HG02571 (cell line): ENCODE measurements around the gene SYNGR4.

Experiments used
- ATAC-seq: cut with Tn5 transposase; IDR thresholded peaks from one replicate; pipeline ENCODE4 v1.9.1; 2021; ENCODE audit warnings: mild to moderate bottlenecking, moderate library complexity; ENCODE audit not compliant: unreplicated experiment

The SYNGR4 gene

GRCh38 chr19:48395499-48395898 is 31.3 kb downstream of the SYNGR4 start:
- ATAC-seq, result no peak

DNA sequence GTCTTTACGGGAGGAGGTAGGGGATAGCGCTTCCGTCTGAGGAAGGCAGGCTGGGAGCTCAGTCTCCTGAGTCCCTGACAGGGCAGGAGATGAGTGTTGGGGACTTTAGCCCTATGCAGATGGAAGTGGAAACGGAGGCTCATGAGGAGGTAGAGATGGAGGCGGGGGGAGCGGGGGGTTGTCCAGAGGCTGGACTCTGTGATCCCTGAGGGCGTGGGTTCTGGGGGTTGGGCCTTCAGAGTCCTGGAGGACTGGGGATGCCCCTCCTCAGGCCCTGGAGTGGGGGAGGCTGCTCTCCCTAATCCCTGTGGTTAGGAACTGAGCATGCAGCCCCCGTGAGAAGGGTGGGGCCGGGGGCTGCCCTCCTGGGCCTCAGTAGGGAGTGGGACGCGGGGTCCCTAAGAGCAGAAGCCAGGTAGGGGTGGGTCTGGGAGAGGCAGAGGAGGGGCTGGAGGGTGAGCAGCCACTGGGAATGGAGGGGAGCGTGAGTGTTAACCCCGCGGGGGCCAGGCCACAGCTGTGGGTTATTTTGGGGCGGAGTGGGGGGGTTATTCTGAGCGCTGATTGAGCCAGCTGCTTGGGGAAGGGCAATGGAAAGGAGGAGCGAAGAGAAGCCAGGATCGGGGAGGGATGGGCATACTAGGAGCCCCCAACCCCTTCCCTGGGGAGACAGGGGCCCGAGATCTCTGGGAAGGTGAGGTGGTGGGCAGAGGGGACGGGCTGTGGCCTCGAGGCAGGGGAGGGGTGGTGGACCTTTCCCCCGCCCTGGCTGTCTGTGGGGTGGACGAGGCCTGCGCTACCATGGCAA is 32.1 kb downstream of the SYNGR4 start:
- ATAC-seq, result no peak

- no peak for ATAC-seq
These were observed 32.6 kb downstream of the SYNGR4 start for GRCh38 chr19:48396824-48397176.

GRCh38 chr19:48397263-48398101 is 33.3 kb downstream of the SYNGR4 start:
- no peak for ATAC-seq

- no peak for ATAC-seq
These were observed 33.9 kb downstream of the SYNGR4 start for GRCh38 chr19:48398102-48398374.

- peak; percentile 41 for ATAC-seq
These were observed 34.4 kb downstream of the SYNGR4 start for GRCh38 chr19:48398375-48399235.

GRCh38 chr19:48400018-48400742 is 36.0 kb downstream of the SYNGR4 start:
- ATAC-seq, result no peak

DNA sequence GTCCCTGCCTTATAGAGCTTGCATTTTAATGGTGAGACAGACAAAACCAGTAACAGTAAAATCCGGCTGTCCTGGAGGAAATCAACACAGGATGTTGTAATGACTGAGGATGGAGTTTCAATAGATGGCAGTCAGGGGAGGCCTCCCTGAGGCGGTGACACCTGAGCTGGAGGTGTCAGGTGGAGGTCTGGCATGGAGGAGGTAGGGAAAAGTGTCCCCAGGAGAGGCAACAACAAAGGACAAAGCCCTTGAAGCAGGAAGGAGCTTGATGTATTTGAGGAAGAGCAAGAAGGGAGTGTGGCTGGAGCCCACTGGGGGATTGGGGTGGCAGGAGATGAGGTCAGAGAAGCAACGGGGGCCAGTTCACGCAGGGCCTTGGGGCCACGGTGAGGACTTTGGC is 37.1 kb downstream of the SYNGR4 start:
- no peak for ATAC-seq

- no peak for ATAC-seq
These were observed 39.4 kb downstream of the SYNGR4 start for GRCh38 chr19:48403606-48404005.

- no peak for ATAC-seq
These were observed 41.0 kb downstream of the SYNGR4 start for GRCh38 chr19:48405010-48405659.

DNA sequence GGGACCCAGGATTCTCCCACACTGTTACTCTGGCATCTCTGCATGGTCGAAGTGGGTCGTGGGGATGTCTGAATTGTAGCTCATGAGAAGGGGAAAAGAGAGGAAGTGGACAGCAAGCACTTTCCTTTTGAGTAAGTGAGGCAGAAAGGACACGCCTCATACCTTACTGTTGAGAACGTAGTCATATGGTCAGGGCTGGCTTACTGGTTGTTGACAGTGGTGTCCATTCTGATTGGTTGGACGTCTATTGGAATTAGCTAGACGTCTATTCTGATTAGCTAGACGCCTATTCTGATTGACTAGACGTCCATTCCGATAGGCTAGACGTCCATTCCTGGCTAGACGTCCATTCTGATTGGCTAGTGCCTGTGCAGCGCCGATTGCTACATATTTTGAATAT is 41.7 kb downstream of the SYNGR4 start:
- no peak for ATAC-seq

GRCh38 chr19:48413879-48414587 is 49.9 kb downstream of the SYNGR4 start:
- no peak for ATAC-seq

GRCh38 chr19:48415395-48415794 is 51.2 kb downstream of the SYNGR4 start:
- no peak for ATAC-seq

GRCh38 chr19:48415806-48416221 is 51.6 kb downstream of the SYNGR4 start:
- ATAC-seq, result no peak

GRCh38 chr19:48417421-48417820 is 53.3 kb downstream of the SYNGR4 start:
- ATAC-seq, result no peak

DNA sequence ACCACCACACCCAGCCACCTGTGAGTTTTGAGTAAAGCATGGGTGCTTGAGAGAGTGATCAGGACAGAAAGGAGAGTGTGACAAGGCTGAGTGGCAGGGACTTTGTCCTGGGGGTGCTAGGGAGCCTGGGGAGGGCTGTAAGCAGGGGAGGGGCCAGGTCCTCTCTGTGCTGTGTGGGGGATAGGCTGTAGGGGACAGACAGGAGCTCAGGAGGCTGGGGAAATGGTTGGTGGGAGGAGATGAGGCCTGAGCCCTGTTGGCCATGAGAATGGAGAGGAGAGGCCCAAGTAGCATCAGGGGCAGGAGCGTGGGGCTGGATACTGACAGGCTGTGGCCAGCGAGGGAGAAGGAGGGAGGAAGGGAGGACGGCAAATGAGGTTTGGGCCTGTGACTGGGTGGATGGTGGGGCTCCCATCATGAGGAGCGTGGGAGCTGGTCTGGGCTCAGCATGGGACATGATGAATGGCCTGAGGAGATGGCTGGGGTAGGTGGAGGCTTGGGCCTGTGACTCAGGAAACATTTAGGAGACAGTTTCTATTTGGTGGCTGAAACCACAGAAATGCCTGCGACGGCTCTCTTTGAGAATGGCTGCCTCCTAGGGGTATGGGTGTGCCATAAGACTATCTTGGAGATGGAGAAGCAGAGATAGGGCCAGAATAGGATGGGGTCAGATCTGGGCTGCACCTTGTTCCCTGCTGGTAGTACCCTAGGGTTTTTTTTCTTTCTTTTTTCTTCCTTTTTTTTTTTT is 54.3 kb downstream of the SYNGR4 start:
- no peak for ATAC-seq

- ATAC-seq, result peak; percentile 77
These were observed 55.2 kb downstream of the SYNGR4 start for GRCh38 chr19:48419158-48419920.

DNA sequence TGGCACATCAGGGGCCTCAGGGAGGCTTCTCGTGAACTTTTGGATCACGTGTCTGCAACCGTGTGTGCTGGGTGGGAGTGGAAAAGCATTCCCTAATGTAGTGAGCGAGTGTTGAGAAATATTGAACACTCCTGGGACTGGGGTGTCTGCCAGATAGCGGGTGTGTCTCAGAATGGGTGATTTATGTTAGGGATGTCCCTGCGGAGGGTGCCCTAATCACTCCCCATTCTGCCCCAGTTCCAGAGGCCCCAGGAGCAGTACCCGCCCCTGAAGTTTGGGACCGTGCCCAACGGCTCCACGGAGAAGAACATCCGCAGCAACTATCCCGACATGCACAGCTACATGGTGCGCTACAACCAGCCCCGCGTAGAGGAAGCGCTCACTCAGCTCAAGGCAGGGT is 57.4 kb downstream of the SYNGR4 start:
- no peak for ATAC-seq
